A673 (cell line): ENCODE results near the gene SSC5D. TPM values are rescaled to one million over a fixed set of nuclear protein-coding genes. Genes with fewer than 3 reads are reported as not detected.
"Not testable (repeated sequence)": the region's sequence is repeated elsewhere in the genome, so short reads cannot be mapped to it uniquely, and the experiment has no call there.

Experiments
- BruUV-seq: library from RNA; stranded (reverse); fragments of 400-500 nt; replicated peaks from 2 replicates; lab custom pipeline; 2021; lab: Mats Ljungman, UMichigan
- CTCF ChIA-PET: fragments of 300-600 bp; sonication (Branson Sonifier 250); formaldehyde crosslinking; loops from one replicate; lab custom pipeline; 2022; ENCODE audit warnings: antibody characterized with exemption; lab: Charles Lee
- POLR2A ChIA-PET: fragments of 300-600 bp; sonication (Branson Sonifier 250); formaldehyde crosslinking; loops from one replicate; lab custom pipeline; 2022; ENCODE audit warnings: antibody characterized with exemption; ENCODE audit not compliant: low non-redundant PET; lab: Charles Lee
- DNase-seq: peaks from one replicate; pipeline ENCODE4 v3.0.0-alpha.2; 2015; ENCODE audit warnings: low spot score
- H3K27ac ChIP-seq: fragments of 200-600 bp; sonication (generic); 2 replicates; pipeline ENCODE4 v1.5.1; 2016; ENCODE audit warnings: mixed run types, low read depth, mild to moderate bottlenecking, mixed read lengths, antibody characterized with exemption, low read length; ENCODE audit not compliant: poor library complexity, severe bottlenecking
- H3K27me3 ChIP-seq: fragments of 200-600 bp; sonication (generic); replicated peaks from 2 replicates; pipeline ENCODE4 v1.6.1; 2017; ENCODE audit warnings: mixed run types, low read depth, mild to moderate bottlenecking, mixed read lengths, antibody characterized with exemption, low read length; ENCODE audit not compliant: insufficient read depth, poor library complexity
- H3K36me3 ChIP-seq: fragments of 200-600 bp; sonication (generic); 2 replicates; pipeline ENCODE4 v1.6.1; 2016; ENCODE audit warnings: mixed run types, mild to moderate bottlenecking, mixed read lengths, antibody characterized with exemption, low read length; ENCODE audit not compliant: insufficient read depth, poor library complexity, severe bottlenecking
- H3K4me1 ChIP-seq: fragments of 200-600 bp; sonication (generic); 2 replicates; pipeline ENCODE4 v1.6.1; 2017; ENCODE audit warnings: mixed run types, mild to moderate bottlenecking, mixed read lengths, antibody characterized with exemption, low read length; ENCODE audit not compliant: insufficient read depth, poor library complexity, severe bottlenecking
- H3K4me3 ChIP-seq: fragments of 200-600 bp; sonication (generic); 2 replicates; pipeline ENCODE4 v1.5.1; 2016; ENCODE audit warnings: low read depth, mixed run types, mild to moderate bottlenecking, mixed read lengths, low read length; ENCODE audit not compliant: poor library complexity, severe bottlenecking
- H3K9me3 ChIP-seq: fragments of 200-600 bp; sonication (generic); 2 replicates; pipeline ENCODE4 v1.6.1; 2016; ENCODE audit warnings: mixed run types, low read depth, mild to moderate bottlenecking, mixed read lengths, antibody characterized with exemption, low read length; ENCODE audit not compliant: poor library complexity, severe bottlenecking
- CTCF ChIP-seq: fragments of 300-800, 200-600 bp; sonication (generic); conservative IDR thresholded peaks from 2 replicates; pipeline ENCODE4 v1.5.1; 2017; ENCODE audit warnings: low read depth, mild to moderate bottlenecking, antibody characterized with exemption, low read length, moderate library complexity, mixed read lengths
- EZH2 ChIP-seq: fragments of 200-600 bp; sonication (generic); IDR thresholded peaks from 2 replicates; pipeline ENCODE4 v1.6.1; 2017; ENCODE audit warnings: borderline replicate concordance, low read depth, mild to moderate bottlenecking, mixed read lengths, antibody characterized with exemption, low read length; ENCODE audit not compliant: poor library complexity, severe bottlenecking
- intact Hi-C: fragments of 100-400 bp; cut with micrococcal nuclease; formaldehyde crosslinking; loops from one replicate; pipeline ENCODE4 v1.10.0; 2022; ENCODE audit not compliant: unreplicated experiment
- total RNA-seq: library from RNA; stranded (reverse); gene quantifications from 2 replicates; pipeline ENCODE4 v1.2.3, GENCODE V29; 2021

Gene SSC5D
- total RNA-seq, 1 experiment from 2014 or later, result 1.4 TPM

GRCh38 chr19:55495646-55496349, 7.6 kb downstream of the SSC5D start:
- intact Hi-C loops, result no loop called here
- no peak for DNase-seq
- no TSS peak for BruUV-seq
- Histone ChIP-seq H3K4me1 (peaks cover 4% of the 10 kb centered on the region), H3K9me3 (no peaks in the 10 kb centered on the region), H3K36me3 (no peaks in the 10 kb centered on the region), H3K27me3 (no peaks in the 10 kb centered on the region), H3K4me3 (no peak overlapping the region), H3K27ac (no peak overlapping the region)
- POLR2A ChIA-PET, result no interaction called here
- CTCF ChIA-PET, result no interaction called here
- TF ChIP-seq EZH2 (no peak), CTCF (no peak)

GRCh38 chr19:55496820-55497219, 8.6 kb downstream of the SSC5D start:
- CTCF ChIA-PET, BruUV-seq, POLR2A ChIA-PET: not testable (repeated sequence)

GRCh38 chr19:55497763-55498162, 9.5 kb downstream of the SSC5D start:
- intact Hi-C loops, result no loop called here
- ChIA-PET POLR2A (no interaction called here), CTCF (no interaction called here)
- Histone ChIP-seq H3K4me1 (peaks cover 4% of the 10 kb centered on the region), H3K27me3 (no peaks in the 10 kb centered on the region), H3K4me3 (no peak overlapping the region), H3K9me3 (no peaks in the 10 kb centered on the region), H3K36me3 (no peaks in the 10 kb centered on the region), H3K27ac (no peak overlapping the region)
- no peak for DNase-seq
- TF ChIP-seq EZH2 (no peak), CTCF (no peak)
- no TSS peak for BruUV-seq

More at GRCh38 chr19:55496820-55497219, 8.6 kb downstream of the SSC5D start:
- H3K4me3 ChIP-seq, H3K27me3 ChIP-seq, intact Hi-C loops, H3K4me1 ChIP-seq, H3K9me3 ChIP-seq, DNase-seq, H3K36me3 ChIP-seq, H3K27ac ChIP-seq: not testable (repeated sequence)
